GM21619 (cell line): ENCODE data around the gene POLR2B.
A peak's percentile ranks its signal among the peaks of the same experiment; 100 is the strongest.
"Not testable (repeated sequence)": the region's sequence is repeated elsewhere in the genome, so short reads cannot be mapped to it uniquely, and the experiment has no call there.

Experiments
- ATAC-seq: cut with Tn5 transposase; IDR thresholded peaks from one replicate; pipeline ENCODE4 v1.9.1; 2021; ENCODE audit not compliant: unreplicated experiment

POLR2B gene

DNA sequence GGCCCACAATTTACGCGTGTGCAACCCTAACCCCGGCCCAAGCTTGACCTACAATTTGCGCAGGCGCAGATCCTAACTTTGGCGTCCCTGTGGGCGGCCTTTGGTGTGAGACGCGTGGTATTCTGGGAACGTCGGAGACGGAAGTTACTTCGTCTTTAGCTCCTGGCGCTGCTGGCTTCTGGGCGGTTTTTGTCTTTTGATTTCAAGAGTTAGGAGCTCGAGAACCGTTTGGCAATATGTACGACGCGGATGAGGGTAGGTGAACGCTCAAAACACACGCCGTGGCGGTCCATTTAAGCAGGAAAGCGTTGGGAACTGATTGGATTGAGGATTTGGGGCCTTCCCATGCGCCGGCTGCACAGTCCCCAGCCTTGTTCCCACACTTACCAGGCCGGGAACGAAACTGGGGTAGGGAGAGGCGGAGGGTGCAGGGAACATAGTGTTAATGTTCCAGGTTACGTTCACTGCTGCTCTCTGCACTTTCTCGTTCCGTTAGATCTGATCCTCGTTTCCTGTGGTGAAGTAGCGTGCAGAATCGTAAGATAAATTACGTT, at the start of gene POLR2B:
Gene POLR2B, plus strand, starts transcription at position 147 of the 554 bp plus-strand sequence. Its CDS starts 90 bp downstream, at position 237.
- peak; percentile 48 for ATAC-seq

DNA sequence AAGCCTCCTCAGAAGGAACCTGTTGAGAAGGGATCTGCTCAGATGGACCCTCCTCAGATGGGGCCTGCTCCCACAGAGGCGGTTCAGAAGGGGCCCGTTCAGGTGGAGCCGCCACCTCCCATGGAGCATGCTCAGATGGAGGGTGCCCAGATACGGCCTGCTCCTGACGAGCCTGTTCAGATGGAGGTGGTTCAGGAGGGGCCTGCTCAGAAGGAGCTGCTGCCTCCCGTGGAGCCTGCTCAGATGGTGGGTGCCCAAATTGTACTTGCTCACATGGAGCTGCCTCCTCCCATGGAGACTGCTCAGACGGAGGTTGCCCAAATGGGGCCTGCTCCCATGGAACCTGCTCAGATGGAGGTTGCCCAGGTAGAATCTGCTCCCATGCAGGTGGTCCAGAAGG, 48.1 kb upstream of the POLR2B start:
- no peak for ATAC-seq

DNA sequence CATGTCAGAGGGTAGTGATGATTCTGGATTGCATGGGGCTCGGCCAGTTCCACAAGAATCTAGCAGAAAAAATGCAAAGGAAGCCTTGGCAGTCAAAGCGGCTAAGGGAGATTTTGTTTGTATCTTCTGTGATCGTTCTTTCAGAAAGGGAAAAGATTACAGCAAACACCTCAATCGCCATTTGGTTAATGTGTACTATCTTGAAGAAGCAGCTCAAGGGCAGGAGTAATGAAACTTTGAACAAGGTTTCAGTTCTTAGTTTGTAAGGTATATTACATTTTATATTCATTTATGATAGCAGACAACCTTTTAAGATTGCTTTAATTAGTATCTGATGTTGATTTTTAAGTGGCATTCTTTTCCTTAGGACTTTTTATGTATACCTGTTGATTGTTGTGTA, 46.8 kb upstream of the POLR2B start:
- no peak for ATAC-seq

DNA sequence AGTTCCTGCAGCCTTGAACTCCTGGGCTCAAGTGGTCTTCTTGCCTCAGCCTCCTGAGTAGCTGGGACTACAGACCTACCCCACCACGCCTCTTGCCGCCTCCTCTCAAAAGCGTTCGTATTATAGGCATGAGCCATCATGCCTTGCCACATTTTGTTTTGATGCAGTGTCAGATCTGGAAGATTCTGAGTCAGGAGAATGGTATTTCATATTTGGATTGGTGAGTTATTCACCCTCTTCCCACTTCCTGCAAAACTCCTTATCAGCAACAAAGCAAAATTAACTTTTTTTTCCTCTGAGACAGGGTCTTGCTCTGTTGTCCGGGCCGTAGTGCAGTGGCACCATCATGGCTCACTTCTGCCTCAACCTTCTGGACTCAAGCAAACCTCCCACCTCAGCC, 41.4 kb upstream of the POLR2B start:
- no peak for ATAC-seq

DNA sequence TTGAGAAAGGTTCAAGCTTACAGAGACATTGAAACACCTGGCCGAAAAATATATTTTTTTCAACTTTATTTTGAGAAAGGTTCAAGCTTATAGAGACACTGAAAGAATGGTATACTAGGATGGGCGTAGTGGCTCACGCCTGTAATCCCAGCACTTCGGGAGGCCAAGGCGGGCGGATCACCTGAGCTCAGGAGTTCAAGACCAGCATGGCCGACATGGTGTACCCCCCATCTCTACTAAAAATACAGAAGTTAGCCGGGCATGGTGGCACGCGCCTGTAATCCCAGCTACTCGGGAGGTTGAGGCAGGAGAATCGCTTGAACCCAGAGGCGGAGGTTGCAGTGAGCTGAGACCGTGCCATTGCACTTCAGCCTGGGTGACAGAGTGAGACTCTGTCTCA, 38.9 kb upstream of the POLR2B start:
- not testable (repeated sequence) for ATAC-seq

DNA sequence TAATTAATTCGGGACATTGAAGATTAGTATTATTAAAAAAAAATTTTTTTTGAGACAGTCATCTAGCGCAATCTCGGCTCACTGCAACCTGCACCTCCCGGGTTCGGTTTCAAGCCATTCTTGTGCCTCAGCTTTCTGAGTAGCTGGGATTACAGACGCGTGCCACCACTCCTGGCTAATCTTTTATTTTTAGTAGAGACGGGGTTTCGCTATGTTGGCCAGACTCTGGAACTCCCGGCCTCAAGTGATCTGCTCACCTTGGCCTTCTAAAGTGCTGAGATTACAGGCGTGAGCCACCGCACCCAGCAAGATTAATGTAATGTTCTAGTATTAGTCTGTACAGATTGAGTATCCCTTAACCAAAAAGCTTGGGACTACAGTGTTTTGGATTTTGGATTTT, 38.3 kb upstream of the POLR2B start:
- no peak for ATAC-seq

DNA sequence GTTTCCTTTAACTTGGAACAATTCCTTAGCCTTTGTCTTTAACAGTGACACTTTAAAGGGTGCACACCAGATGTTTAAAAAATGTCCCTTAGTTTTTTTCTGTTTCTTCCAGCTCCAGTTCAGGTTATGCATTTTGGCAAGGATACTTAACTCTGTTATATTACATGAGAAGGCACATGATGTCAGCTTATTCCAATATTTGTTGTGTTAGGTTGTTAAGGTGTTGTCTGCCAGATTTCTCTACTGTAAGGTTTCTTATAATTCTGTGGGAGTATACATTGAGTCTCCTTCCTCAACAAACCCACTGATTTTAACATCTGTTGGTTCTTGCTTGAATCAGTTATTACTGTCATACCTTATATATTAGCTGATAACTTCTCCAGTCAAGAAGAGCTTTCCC, 37.7 kb upstream of the POLR2B start:
- ATAC-seq, result no peak

DNA sequence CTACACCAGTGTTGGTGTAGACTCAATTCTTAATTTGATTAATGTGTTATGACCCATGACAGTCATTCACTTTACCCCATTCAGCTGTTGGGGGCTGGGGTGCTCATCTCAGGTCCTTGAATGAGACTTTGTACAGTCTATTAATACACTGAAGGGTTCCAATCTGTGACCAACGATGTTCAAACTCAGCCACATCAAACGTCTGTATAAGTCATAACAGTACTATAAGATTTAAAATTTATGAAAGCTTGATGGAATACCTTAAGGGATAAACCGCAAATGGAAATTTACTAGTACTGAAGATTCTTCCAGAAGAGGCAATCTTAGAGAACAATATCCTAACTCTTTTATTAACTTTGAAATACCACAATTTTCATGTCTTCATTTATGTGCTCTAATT, 37.3 kb upstream of the POLR2B start:
- no peak for ATAC-seq

DNA sequence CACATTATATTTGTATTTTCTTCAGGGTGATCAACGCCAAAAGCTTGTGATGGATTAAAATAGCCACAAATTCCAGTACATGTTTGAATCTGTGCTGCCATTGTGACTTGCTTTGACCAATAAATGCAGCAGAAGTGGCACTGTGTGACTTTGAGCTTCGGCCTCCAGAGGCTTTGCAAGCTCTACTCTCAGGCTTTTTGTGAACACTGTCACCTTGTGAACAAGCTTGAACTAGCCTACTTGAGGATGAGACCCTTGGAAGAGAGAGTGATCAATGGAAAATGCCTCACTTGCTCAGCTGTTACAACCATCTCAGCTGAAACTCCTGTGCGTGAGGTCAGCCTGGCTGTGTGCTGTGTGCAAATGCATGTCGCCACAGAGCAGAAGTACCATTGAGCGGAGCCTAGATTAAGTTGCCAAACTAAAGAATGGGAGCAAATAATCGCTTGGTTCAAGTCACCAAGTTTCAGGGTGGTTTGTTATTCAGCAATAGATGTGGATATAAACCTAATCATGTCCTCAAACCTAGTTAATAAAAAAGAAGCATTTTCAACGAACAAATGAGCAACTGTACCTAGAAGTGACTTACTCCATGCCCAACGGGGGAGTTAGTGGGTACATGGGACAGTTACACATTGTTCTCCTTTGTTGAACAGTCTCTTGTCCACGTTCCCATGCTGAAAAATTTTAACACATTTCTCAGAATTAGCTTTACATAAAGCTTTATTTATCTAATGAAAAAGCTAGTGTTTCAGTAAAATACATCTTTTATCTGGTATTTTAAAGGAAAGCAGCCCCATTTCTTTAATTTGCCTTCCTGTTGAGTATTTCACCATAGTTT, 24.8 kb upstream of the POLR2B start:
- ATAC-seq, result no peak

DNA sequence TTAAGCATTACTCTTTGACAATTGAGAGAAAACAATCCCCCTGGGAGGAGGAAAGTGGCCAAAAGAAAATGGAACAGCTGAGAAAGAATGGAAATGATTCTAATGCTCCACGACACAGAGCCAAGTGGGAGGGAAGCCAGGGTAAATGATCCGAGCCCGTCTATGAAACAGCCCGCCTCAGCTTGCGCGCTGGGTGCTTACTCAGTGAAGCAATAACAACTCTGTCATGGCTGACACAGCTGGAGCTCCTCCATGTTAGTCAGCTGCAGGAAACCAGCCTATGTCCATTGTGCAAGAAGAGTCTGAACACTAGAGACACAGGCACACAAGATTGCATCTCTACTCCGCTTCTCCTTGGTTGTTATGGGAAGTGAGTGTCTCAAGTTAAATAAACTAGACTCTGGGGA, 20.6 kb upstream of the POLR2B start:
- ATAC-seq, result no peak

DNA sequence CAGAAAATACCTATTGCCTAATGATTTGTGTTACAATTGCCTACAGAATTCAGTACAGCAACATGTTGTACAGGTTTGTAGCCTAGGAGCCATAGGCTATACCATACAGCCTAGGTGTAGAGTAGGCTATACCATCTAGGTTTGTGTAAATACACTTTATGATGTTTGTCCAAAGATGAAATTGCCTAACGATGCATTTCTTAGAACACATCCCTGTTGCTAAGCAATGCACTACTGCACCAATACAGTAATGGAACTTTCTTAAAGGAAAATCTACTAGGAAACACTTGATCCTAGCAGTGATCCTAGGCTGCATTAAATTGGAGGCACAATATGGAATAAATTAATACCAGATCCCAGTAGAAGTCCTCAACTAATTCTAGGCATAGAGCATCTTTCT, 19.6 kb upstream of the POLR2B start:
- ATAC-seq, result no peak

DNA sequence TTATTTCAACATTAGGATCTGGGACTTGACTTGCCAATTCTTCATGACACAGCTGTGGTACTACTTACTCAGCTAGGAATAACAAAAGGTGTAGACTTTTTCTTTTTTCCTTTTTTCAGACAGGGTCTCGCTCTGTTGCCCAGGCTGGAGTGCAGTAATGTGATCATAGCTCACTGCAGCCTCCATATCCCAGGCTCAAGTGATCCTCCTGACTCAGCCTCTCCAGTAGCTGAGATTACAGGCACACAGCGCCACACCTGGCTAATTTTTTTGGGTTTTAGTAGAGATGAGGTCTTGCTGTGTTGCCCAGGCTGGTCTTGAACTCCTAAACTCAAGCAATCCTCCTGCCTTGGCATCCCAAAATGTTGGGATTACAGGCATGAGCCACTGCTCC, 17.6 kb upstream of the POLR2B start:
- no peak for ATAC-seq

DNA sequence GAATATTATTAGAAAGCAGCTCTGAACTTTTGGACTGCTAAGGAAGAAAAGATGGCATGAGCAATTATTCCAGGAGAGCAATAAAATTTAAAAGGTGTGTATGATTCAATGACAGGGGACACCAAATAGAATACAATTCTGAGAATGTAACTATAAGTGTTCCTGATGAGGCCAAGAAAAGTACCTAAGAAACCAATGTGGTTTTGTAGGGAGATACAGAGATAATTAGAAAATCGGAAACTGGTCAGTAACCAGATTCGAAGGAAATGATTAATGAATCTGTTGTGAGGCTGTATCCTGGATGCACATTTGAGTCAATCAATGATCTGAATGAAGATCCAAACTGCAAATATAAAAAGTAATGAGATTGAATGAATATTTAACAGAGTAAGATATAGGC, 7.3 kb upstream of the POLR2B start:
- no peak for ATAC-seq

DNA sequence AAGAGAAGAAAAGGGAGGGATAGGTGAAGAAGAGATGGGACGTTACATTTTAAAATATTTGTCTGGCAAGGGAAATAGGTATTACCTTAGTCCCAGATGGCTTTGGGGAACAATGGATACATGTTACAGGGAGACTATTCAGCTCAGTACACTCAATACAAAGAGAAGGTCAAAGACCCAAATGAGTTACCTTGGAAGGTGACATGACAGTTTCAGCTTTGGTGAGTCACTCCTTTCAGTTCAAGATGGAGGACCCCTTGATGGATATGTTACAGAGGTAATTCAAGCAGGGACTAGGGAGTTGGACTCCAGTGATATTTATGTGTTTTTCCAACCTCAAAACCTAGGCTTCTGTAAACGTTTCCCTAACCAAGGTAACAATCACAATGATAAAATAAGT, 6.3 kb upstream of the POLR2B start:
- no peak for ATAC-seq

DNA sequence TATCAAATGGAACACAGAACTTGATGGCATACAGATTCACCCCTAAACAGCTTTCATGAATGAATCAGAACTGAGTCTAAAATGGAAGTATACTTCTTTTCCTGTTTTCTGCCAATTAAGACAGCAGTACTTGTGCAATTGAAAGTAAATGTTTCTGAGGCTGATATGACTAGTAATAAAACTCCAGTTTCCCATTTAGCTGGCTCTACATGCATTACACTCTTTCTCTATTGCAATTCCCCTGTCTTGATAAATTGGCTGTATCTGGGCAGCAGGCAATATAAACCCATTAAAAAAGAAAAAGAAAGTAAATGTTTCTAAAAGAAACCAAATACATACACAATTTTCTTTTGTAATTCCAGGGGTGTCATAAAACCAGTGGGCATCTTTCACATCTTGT, 5.9 kb upstream of the POLR2B start:
- no peak for ATAC-seq

DNA sequence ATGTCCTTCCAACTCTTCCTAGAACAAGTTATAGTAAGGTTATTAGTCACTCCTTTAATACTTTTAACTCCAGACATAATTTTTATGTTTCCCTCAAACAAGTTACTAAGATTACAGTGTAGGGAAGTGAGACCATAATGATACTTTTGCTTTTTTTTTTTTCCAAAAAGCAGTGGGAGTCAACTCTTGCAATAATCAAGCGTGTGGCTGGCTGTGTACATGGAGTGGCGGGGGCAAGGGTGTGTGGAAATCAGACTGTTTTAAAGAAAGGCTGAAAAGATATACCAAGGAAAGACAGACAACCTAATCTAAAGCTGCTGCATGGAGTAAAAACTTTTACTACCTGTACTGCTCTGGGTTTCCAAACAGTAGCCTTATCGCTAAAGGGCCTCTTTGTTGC, 5.4 kb upstream of the POLR2B start:
- ATAC-seq, result no peak

DNA sequence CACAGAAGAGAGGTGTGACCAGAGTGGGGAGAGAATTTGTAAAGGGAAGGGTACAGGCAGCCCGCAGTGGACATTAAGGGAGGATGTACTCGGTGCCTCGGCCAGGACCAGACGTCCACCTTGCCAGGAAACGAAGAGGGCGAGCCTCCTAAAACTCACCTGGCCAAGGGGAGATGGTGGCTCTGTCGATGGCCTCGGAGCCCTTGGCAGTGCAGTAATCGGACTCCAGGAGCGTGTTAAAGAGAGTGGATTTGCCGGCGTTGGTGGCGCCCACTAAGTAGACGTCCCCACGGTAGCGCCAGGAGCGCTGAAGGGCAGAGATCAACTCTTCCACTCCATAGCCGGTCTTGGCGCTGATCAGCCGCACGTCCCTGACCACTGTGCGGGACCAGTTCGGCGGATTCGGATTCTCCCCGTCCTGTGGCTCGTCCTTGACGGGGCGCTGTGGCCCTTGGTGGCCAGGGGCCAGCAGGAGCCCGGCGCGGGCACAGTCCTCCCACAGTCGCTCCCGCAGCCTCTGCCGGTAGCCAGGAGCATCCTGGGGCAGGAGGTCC, 2.3 kb upstream of the POLR2B start:
- no peak for ATAC-seq

DNA sequence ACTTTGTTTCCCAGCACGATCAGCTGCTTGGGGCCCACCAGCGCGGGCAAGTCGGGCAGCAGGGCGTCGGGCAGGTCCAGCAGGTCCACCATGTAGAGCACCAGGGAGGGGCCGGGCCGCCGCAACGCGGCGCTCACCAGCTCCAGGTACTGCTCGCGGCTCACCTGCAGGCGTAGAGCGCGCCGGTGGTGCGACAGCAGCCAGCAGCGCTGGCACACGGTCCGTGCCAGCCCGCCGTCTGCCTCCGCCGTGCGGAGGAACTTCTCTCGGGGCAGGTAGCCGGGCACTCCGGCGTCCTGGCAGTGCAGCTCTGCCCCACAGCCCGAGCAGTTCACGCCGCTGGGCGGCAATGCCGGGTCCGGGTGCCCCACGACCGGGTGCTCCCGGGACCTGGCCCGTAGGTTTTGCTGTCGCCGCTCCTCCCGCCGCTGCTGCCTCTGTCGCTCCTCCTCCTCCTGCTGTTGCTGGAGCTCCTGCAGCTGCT, 1.8 kb upstream of the POLR2B start:
- ATAC-seq, result peak; percentile 27

DNA sequence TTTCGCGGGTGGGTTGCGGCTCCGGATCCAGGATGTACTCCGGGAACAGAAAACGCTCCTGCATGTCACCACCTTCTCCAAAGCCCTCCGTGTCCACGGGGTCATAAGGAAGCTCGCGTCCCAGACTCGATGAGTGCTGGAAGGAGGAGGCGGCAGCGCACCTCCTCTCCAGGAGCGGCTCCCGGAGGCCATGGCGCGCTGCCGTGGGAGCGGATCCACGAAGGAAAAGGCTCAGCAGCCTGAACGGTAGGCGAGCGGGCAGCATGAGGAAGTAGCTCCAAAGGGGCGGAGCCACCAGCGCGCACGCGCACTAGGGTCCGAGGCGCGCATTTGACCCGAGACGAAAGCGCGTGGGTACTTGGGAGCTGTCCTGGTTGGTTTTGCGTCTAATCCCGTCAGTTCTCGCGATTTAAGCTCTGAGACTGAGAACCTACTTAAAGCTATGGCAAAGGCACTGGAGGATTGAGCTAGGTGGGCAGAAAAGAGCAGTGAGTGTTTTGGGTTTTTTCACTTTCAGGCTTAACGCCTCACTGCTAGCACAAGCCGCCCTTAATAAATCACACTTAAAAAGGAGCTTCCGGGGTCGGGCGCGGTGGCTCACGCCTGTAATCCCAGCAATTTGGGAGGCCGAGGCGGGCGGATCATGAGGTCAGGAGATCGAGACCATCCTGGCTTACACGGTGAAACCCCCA, 1.2 kb upstream of the POLR2B start, which contains the start of gene NOA1:
Gene NOA1, minus strand, starts transcription at position 286 of the 692 bp plus-strand sequence. Its CDS starts 21 bp downstream, at position 265.
- ATAC-seq, result peak; percentile 79

DNA sequence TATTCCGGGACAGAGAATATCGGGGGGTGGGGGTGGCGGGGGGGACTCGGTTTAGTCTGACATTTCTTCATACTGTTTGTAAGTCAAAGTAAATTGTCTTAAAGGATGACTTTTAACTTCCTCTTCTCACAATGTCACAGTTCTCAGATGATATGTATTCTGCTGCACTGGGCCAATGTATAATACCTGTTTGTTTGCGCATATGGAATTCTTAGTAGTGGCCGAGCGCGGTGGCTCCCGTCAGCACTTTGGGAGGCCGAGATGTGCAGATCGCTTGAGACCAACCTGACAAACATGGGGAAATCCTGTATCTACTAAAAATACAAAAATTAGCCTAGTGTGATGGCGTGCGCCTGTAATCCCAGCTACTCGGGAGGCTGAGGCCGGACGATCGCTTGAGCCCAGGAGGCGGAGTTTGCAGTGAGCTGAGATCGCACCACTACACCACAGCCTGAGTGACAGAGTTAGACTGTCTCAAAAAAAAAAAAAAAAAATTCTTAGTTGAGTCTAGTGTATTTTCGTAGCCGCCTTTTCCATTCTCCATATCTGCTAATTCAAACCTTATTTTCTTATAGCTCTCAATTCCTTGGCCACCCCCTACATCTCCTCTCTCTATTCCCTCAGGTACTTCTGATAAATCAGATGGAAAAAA, 851 bp downstream of the POLR2B start:
- no peak for ATAC-seq

DNA sequence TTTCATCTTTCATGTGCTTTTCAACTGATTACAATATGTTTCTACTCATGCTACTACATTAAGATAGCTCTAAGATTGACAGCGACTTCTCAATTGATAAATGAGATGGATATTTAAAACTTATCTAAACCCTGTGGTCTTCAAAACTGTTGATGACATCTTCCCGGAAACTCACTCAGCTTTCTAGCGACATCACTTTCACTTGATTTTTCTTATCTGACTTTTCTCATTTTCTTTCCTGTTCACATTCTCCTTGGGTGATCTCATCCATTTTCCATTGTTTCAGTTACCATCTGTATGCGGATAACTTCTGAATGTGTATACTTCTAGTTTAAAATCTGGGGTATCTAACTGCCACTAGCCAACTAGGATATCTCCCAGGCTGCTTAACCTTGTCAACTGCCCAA, 3.1 kb downstream of the POLR2B start:
- no peak for ATAC-seq
